DMS114 treated with DMSO at 0.1 percent for 48 hours (cell line): ENCODE data around the gene MTHFR.

Experiments
- DNase-seq: peaks from one replicate; lab custom pipeline; 2025; ENCODE audit not compliant: unreplicated experiment; lab: John Stamatoyannopoulos, UW

The MTHFR gene

GRCh38 chr1:11736746-11737639 lies 68.8 kb downstream of the MTHFR start:
- no peak for DNase-seq

- peak; percentile 74 for DNase-seq
Observed at GRCh38 chr1:11735854-11736745, 69.7 kb downstream of the MTHFR start, which contains the start of gene AGTRAP. Gene AGTRAP, plus strand, starts transcription at chr1:11736136. Its CDS starts 73 bp downstream, at chr1:11736209.
